ENCODE data around the gene FAR2.

DNA sequence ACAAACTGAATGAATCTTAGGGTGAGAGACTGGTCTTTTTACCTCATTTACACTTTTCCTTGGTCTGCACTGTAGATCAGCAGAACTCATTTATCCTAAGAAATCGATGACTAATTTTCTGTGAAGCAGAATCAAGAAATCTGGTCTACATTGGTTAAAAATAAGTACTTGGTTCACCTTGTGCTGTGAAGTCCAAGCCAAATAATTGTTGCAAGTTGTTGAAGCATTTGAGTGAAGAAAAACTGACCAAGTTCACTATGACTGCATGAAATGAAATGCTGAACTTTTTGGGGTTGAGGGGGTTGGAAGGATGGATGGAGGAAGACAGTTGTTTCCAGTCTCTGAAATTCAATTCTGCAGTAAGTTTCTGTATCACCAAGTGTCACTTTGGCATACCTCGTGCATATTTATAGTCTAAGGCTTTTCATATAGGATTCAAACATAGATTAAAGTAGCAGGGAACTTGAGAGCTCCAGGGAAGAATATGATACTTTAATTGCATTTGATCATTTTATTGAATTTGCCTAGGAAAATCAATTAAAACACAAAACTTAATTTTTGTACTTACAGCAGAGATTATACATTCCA is 75.0 kb downstream of the FAR2 start:
- TF ChIP-seq, protein P1, sequence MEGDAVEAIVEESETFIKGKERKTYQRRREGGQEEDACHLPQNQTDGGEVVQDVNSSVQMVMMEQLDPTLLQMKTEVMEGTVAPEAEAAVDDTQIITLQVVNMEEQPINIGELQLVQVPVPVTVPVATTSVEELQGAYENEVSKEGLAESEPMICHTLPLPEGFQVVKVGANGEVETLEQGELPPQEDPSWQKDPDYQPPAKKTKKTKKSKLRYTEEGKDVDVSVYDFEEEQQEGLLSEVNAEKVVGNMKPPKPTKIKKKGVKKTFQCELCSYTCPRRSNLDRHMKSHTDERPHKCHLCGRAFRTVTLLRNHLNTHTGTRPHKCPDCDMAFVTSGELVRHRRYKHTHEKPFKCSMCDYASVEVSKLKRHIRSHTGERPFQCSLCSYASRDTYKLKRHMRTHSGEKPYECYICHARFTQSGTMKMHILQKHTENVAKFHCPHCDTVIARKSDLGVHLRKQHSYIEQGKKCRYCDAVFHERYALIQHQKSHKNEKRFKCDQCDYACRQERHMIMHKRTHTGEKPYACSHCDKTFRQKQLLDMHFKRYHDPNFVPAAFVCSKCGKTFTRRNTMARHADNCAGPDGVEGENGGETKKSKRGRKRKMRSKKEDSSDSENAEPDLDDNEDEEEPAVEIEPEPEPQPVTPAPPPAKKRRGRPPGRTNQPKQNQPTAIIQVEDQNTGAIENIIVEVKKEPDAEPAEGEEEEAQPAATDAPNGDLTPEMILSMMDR (conservative IDR thresholded peaks at IDR 0.05; ENCODE audit: low read length) = no peak
- TF ChIP-seq EZH2phosphoT487 (IDR thresholded peaks at IDR 0.05; ENCODE audit: borderline replicate concordance, low read depth, low read length) = no peak
